Measurements from ENCODE around the gene CCP110.

The CCP110 gene

GRCh38 chr16:19555186-19555937 lies 31.6 kb downstream of the CCP110 start, which contains the start of gene VPS35L:
Gene VPS35L (plus strand): TSS chr16:19555703. CDS start chr16:19555730, 27 bp downstream.
- DNase-seq = peak; percentile 97

GRCh38 chr16:19555938-19556771 lies 32.4 kb downstream of the CCP110 start:
- DNase-seq = peak; percentile 69

- DNase-seq = peak; percentile 37
Observed at GRCh38 chr16:19559242-19559910, 35.6 kb downstream of the CCP110 start.

- DNase-seq = no peak
Observed at GRCh38 chr16:19560078-19560477, 36.3 kb downstream of the CCP110 start.

- DNase-seq = no peak
Observed at GRCh38 chr16:19563377-19563776, 39.6 kb downstream of the CCP110 start.

GRCh38 chr16:19566362-19566761 lies 42.6 kb downstream of the CCP110 start:
- DNase-seq = no peak

GRCh38 chr16:19567560-19567959 lies 43.8 kb downstream of the CCP110 start:
- no peak for DNase-seq

GRCh38 chr16:19573997-19574396 lies 50.3 kb downstream of the CCP110 start:
- no peak for DNase-seq

GRCh38 chr16:19574615-19575014 lies 50.9 kb downstream of the CCP110 start:
- DNase-seq = no peak

GRCh38 chr16:19578378-19578971 lies 54.7 kb downstream of the CCP110 start:
- no peak for DNase-seq

- DNase-seq = no peak
Observed at GRCh38 chr16:19582050-19582831, 58.5 kb downstream of the CCP110 start.

GRCh38 chr16:19583665-19584300 lies 60.0 kb downstream of the CCP110 start:
- peak; percentile 54 for DNase-seq

GRCh38 chr16:19588661-19589060 lies 64.9 kb downstream of the CCP110 start:
- DNase-seq = no peak

- DNase-seq = no peak
Observed at GRCh38 chr16:19589106-19589505, 65.4 kb downstream of the CCP110 start.

GRCh38 chr16:19589771-19590302 lies 66.1 kb downstream of the CCP110 start:
- DNase-seq = no peak

GRCh38 chr16:19595043-19595767 lies 71.5 kb downstream of the CCP110 start:
- no peak for DNase-seq

- DNase-seq = no peak
Observed at GRCh38 chr16:19598805-19599510, 75.2 kb downstream of the CCP110 start.

GRCh38 chr16:19599968-19600716 lies 76.4 kb downstream of the CCP110 start:
- DNase-seq = no peak
